Uterus (tissue), 4 donors: ENCODE measurements around the gene NPRL2. TPM values are rescaled to one million over a fixed set of nuclear protein-coding genes. Genes with fewer than 3 reads are reported as not detected.
A peak's percentile ranks its signal among the peaks of the same experiment; 100 is the strongest.

Source experiments
- DNase-seq, 2 donors: peaks; one replicate each; pipeline ENCODE4 v3.0.0-alpha.2; 2019 to 2020
- H3K27ac ChIP-seq, 2 donors: fragments of 200-600 bp; sonication (generic); 1 replicate in 1 of 2; 2 replicates in 1 of 2; pipeline ENCODE4 v1.5.1; 2016 to 2018
- H3K27me3 ChIP-seq, 2 donors: fragments of 200-600 bp; sonication (generic); one replicate each; pipeline ENCODE4 v1.5.1; 2018 to 2019; ENCODE audit warnings: control low read depth in 1 of 2
- H3K36me3 ChIP-seq, 2 donors: fragments of 200-600 bp; sonication (generic); one replicate each; pipeline ENCODE4 v1.5.1; 2019; ENCODE audit warnings: control low read depth in 1 of 2
- H3K4me1 ChIP-seq, 2 donors: fragments of 200-600 bp; sonication (generic); one replicate each; pipeline ENCODE4 v1.5.1; 2018 to 2019; ENCODE audit warnings: control low read depth in 1 of 2
- H3K4me3 ChIP-seq, 2 donors: fragments of 200-600 bp; sonication (generic); 1 replicate in 1 of 2; 2 replicates in 1 of 2; pipeline ENCODE4 v1.5.1; 2018 to 2019; ENCODE audit warnings: mild to moderate bottlenecking in 1 of 2
- H3K9me3 ChIP-seq, 2 donors: fragments of 200-600 bp; sonication (generic); one replicate each; pipeline ENCODE4 v1.5.1; 2019; ENCODE audit warnings: control low read depth in 1 of 2
- CTCF ChIP-seq, 4 experiments: fragments of 200-600 bp in 2 of 4; fragments of 450-650 bp in 2 of 4; sonication (generic) in 2 of 4; IDR thresholded peaks; one replicate each; pipeline ENCODE4 v1.5.1; 2016 to 2019; ENCODE audit warnings: antibody characterized with exemption in 4 of 4, mild to moderate bottlenecking in 2 of 4, moderate library complexity in 1 of 4
- POLR2A ChIP-seq, 2 donors: fragments of 450-650 bp; IDR thresholded peaks; one replicate each; pipeline ENCODE4 v1.6.1; 2016; ENCODE audit warnings: antibody characterized with exemption in 2 of 2, mild to moderate bottlenecking in 1 of 2, moderate library complexity in 1 of 2
- intact Hi-C: fragments of 100-400 bp; cut with DNase I; formaldehyde crosslinking; loops from one replicate; pipeline ENCODE4 v1.15.1; 2023; ENCODE audit warnings: low total_unique reads
- total RNA-seq, 4 donors: library from RNA; depleted of rRNA in 3 of 4; stranded (reverse); fragments of >200 nt in 3 of 4; gene quantifications; one replicate each; pipeline versions ENCODE4 v1.1.0 to v1.2.4, GENCODE V29; 2014 to 2023
- donor health status: DM: yes; HTN: yes; CAD: no.

The NPRL2 gene
- total RNA-seq, 4 donors from 2014 or later: 11.8 to 26.2 (median 16.0) TPM

- no peak for TF ChIP-seq POLR2A (IDR thresholded peaks at IDR 0.05)
- no peak for TF ChIP-seq CTCF (IDR thresholded peaks at IDR 0.05)
- Histone ChIP-seq H3K27ac (peak overlapping the region; percentile 69 to 79), H3K27me3 (no peaks in the 10 kb centered on the region), H3K4me3 (peak overlapping the region in 1 of 2 donors; percentile 7), H3K4me1 (peaks cover 0 to 8% of the 10 kb centered on the region in 2 donors), H3K36me3 (no peaks in the 10 kb centered on the region), H3K9me3 (no peaks in the 10 kb centered on the region)
- intact Hi-C loops: no loop called here
- DNase-seq: no peak
These were observed 48.2 kb downstream of the NPRL2 start for GRCh38 chr3:50302095-50303012.

- Histone ChIP-seq H3K27ac (peak overlapping the region; percentile 85 to 87), H3K4me3 (no peak overlapping the region)
- intact Hi-C loops: no loop called here
These were observed 49.8 kb downstream of the NPRL2 start for GRCh38 chr3:50300681-50301254.

GRCh38 chr3:50299929-50300680 lies 50.5 kb downstream of the NPRL2 start:
- Histone ChIP-seq H3K27me3 (no peaks in the 10 kb centered on the region), H3K36me3 (no peaks in the 10 kb centered on the region), H3K4me3 (peak overlapping the region; percentile 46 to 48), H3K4me1 (peaks cover 0 to 8% of the 10 kb centered on the region in 2 donors), H3K27ac (peak overlapping the region; percentile 85 to 87), H3K9me3 (no peaks in the 10 kb centered on the region)
- no peak for TF ChIP-seq CTCF (IDR thresholded peaks at IDR 0.05)
- DNase-seq: peak in 1 of 2 donors; percentile 36
- intact Hi-C loops: no loop called here

More at GRCh38 chr3:50300681-50301254, 49.8 kb downstream of the NPRL2 start:
- Histone ChIP-seq H3K36me3 (no peaks in the 10 kb centered on the region), H3K4me1 (peaks cover 0 to 8% of the 10 kb centered on the region in 2 donors), H3K27me3 (no peaks in the 10 kb centered on the region), H3K9me3 (no peaks in the 10 kb centered on the region)
- no peak for DNase-seq
- TF ChIP-seq POLR2A (IDR thresholded peaks at IDR 0.05): no peak
- TF ChIP-seq CTCF (IDR thresholded peaks at IDR 0.05): no peak

GRCh38 chr3:50299638-50299928 lies 51.0 kb downstream of the NPRL2 start:
- no peaks in the 10 kb centered on the region for H3K36me3 ChIP-seq
- peaks cover 0 to 8% of the 10 kb centered on the region in 2 donors for H3K4me1 ChIP-seq
- H3K9me3 ChIP-seq: no peaks in the 10 kb centered on the region
- TF ChIP-seq CTCF (IDR thresholded peaks at IDR 0.05) (no peak), POLR2A (IDR thresholded peaks at IDR 0.05) (no peak)
- peak overlapping the region; percentile 85 to 87 for H3K27ac ChIP-seq
- H3K4me3 ChIP-seq: peak overlapping the region; percentile 46 to 48
- intact Hi-C loops: no loop called here
- no peaks in the 10 kb centered on the region for H3K27me3 ChIP-seq
- no peak for DNase-seq
